GM12892 (cell line): Measurements from ENCODE around the gene C19orf67.

Source experiments
- POLR2A ChIP-seq: IDR thresholded peaks from 2 replicates; pipeline ENCODE4 v1.6.1; 2011; ENCODE audit warnings: low read depth, low read length, control low read depth
- POLR2AphosphoS5 ChIP-seq: IDR thresholded peaks from 2 replicates; pipeline ENCODE4 v1.6.1; 2011; ENCODE audit warnings: low read depth, low read length, control low read depth

DNA sequence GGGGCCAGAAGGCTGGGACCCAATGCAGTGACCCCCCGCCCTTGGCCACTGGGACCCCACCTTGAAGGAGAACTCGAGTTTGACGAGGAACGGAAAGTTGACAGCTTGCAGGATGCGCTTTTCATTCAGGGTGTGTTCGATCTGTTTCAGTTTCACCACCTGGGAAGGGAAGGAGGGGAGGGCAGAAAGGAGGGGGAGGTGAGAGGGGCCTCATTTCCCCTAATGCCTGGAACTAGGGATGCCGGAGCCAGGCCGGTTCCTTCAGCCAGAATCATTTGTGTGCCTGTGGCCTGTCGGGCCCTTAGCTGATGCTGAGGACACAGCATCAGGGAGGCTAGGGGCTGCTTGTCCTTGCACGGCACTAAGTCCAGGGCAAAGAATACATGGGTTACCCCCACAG lies 17.2 kb upstream of the C19orf67 start:
- TF ChIP-seq POLR2A (no peak), POLR2AphosphoS5 (no peak)
